Smooth muscle cell (in vitro differentiated cells): ENCODE results near the gene SIK3. TPM values are rescaled to one million over a fixed set of nuclear protein-coding genes. Genes with fewer than 3 reads are reported as not detected.
A peak's percentile ranks its signal among the peaks of the same experiment; 100 is the strongest.
"Not testable (repeated sequence)": the region's sequence is repeated elsewhere in the genome, so short reads cannot be mapped to it uniquely, and the experiment has no call there.

Experiments used
- DNase-seq: peaks from one replicate; lab custom pipeline; 2025; ENCODE audit not compliant: unreplicated experiment; lab: John Stamatoyannopoulos, UW
- H2AFZ ChIP-seq: fragments of 200-600 bp; sonication (generic); 2 replicates; pipeline ENCODE4 v1.6.0; 2016; ENCODE audit warnings: antibody characterized with exemption, low read depth, mild to moderate bottlenecking
- H3F3A ChIP-seq: fragments of 200-600 bp; sonication (generic); 2 replicates; pipeline ENCODE4 v1.6.0; 2017; ENCODE audit warnings: antibody characterized with exemption, low read depth
- H3K27ac ChIP-seq: fragments of 200-600 bp; sonication (generic); 2 replicates; pipeline ENCODE4 v1.5.1; 2016; ENCODE audit warnings: low read depth, mild to moderate bottlenecking
- H3K27me3 ChIP-seq: fragments of 200-600 bp; sonication (generic); 2 replicates; pipeline ENCODE4 v1.6.1; 2016; ENCODE audit warnings: low read depth, mild to moderate bottlenecking
- H3K36me3 ChIP-seq: fragments of 200-600 bp; sonication (generic); 2 replicates; pipeline ENCODE4 v1.5.1; 2016; ENCODE audit warnings: low read depth
- H3K4me1 ChIP-seq: fragments of 200-600 bp; sonication (generic); 2 replicates; pipeline ENCODE4 v1.5.1; 2016; ENCODE audit warnings: low read depth
- H3K4me2 ChIP-seq: fragments of 200-600 bp; sonication (generic); 2 replicates; pipeline ENCODE4 v1.6.0; 2016; ENCODE audit warnings: mild to moderate bottlenecking
- H3K4me3 ChIP-seq: fragments of 200-600 bp; sonication (generic); 2 replicates; pipeline ENCODE4 v1.5.1; 2016; ENCODE audit warnings: mild to moderate bottlenecking
- H3K79me2 ChIP-seq: fragments of 200-600 bp; sonication (generic); 2 replicates; pipeline ENCODE4 v1.6.0; 2016; ENCODE audit warnings: low read depth, mild to moderate bottlenecking
- H3K9ac ChIP-seq: fragments of 200-600 bp; sonication (generic); 2 replicates; pipeline ENCODE4 v1.6.0; 2016; ENCODE audit warnings: low read depth
- H3K9me3 ChIP-seq: fragments of 200-600 bp; sonication (generic); replicated peaks from 2 replicates; pipeline ENCODE4 v1.5.1; 2016; ENCODE audit warnings: low read depth
- H4K20me1 ChIP-seq: fragments of 200-600 bp; sonication (generic); 2 replicates; pipeline ENCODE4 v1.6.0; 2016; ENCODE audit warnings: low read depth
- CTCF ChIP-seq: fragments of 200-600 bp; sonication (generic); IDR thresholded peaks from 2 replicates; pipeline ENCODE4 v1.5.1; 2017; ENCODE audit warnings: borderline replicate concordance, mild to moderate bottlenecking, antibody characterized with exemption; ENCODE audit not compliant: insufficient read depth, poor library complexity, severe bottlenecking
- WGBS: methylation state at CpG from one replicate; pipeline ENCODE4 v1.1.7; 2016; ENCODE audit warnings: low lambda C conversion rate; 5-methylcytosine and 5-hydroxymethylcytosine counted together
- polyA plus RNA-seq: library from polyadenylated mRNA; unstranded; fragments of >200 nt; fragmentation: Nextera tagmentation; extraction: Ambion mirVana; gene quantifications from 2 replicates; pipeline ENCODE4 v1.2.1, GENCODE V29; 2016
- total RNA-seq: library from RNA; depleted of rRNA; stranded (reverse); fragments of >200 nt; gene quantifications from 2 replicates; pipeline ENCODE4 v1.2.3, GENCODE V29; 2014

SIK3 gene
- total and polyA plus RNA-seq, 2 experiments from 2014 or later, result 11.0 to 11.9 TPM

- no peak for DNase-seq
- Histone ChIP-seq H3K27me3 (no peaks in the 10 kb centered on the region), H3K4me1 (no peaks in the 10 kb centered on the region), H3F3A (no peaks in the 10 kb centered on the region), H3K79me2 (peaks cover 8% of the 10 kb centered on the region), H3K9me3 (no peaks in the 10 kb centered on the region), H3K9ac (no peak overlapping the region), H3K36me3 (no peaks in the 10 kb centered on the region), H2AFZ (no peak overlapping the region), H3K27ac (peak overlapping the region; percentile 72), H3K4me2 (peak overlapping the region; percentile 26), H4K20me1 (peaks cover 89% of the 10 kb centered on the region), H3K4me3 (no peak overlapping the region)
- TF ChIP-seq CTCF, result no peak
- 43% methylated on average over 6 of the region's 6 CpGs for WGBS
These were observed 71.5 kb downstream of the SIK3 start for GRCh38 chr11:117026593-117027330.

GRCh38 chr11:117023707-117024106, 74.5 kb downstream of the SIK3 start:
- H3K4me1 ChIP-seq, H3F3A ChIP-seq, H3K9ac ChIP-seq, H3K27ac ChIP-seq, H2AFZ ChIP-seq, H3K4me2 ChIP-seq, H3K27me3 ChIP-seq, H3K9me3 ChIP-seq, DNase-seq, H3K4me3 ChIP-seq, H3K36me3 ChIP-seq: not testable (repeated sequence)
- Histone ChIP-seq H3K79me2 (peaks cover 26% of the 10 kb centered on the region), H4K20me1 (peaks cover 96% of the 10 kb centered on the region)
- 99% methylated on average over 7 of the region's 7 CpGs for WGBS

GRCh38 chr11:117023178-117023577, 75.0 kb downstream of the SIK3 start:
- H4K20me1 ChIP-seq, result peaks cover 94% of the 10 kb centered on the region
- peaks cover 24% of the 10 kb centered on the region for H3K79me2 ChIP-seq
- no peak overlapping the region for H2AFZ ChIP-seq
- no peaks in the 10 kb centered on the region for H3F3A ChIP-seq
- WGBS, result 93% methylated on average over 3 of the region's 3 CpGs
- H3K9ac ChIP-seq, result no peak overlapping the region
- H3K4me3 ChIP-seq, result no peak overlapping the region
- no peak for DNase-seq
- no peak for TF ChIP-seq CTCF
- H3K9me3 ChIP-seq, result no peaks in the 10 kb centered on the region
- no peak overlapping the region for H3K27ac ChIP-seq
- no peaks in the 10 kb centered on the region for H3K27me3 ChIP-seq
- H3K36me3 ChIP-seq, result no peaks in the 10 kb centered on the region
- H3K4me2 ChIP-seq, result no peak overlapping the region
- no peaks in the 10 kb centered on the region for H3K4me1 ChIP-seq

GRCh38 chr11:117022526-117022925, 75.7 kb downstream of the SIK3 start:
- no peak for DNase-seq
- peaks cover 24% of the 10 kb centered on the region for H3K79me2 ChIP-seq

More at GRCh38 chr11:117022526-117022925, 75.7 kb downstream of the SIK3 start:
- no peak overlapping the region for H3K4me2 ChIP-seq
- H3K9ac ChIP-seq, result no peak overlapping the region
- no peaks in the 10 kb centered on the region for H3K36me3 ChIP-seq
- no peaks in the 10 kb centered on the region for H3K27me3 ChIP-seq
- H3F3A ChIP-seq, result no peaks in the 10 kb centered on the region
- H3K27ac ChIP-seq, result no peak overlapping the region
- H2AFZ ChIP-seq, result no peak overlapping the region
- no peaks in the 10 kb centered on the region for H3K4me1 ChIP-seq
- H3K9me3 ChIP-seq, result no peaks in the 10 kb centered on the region
- 90% methylated on average over 3 of the region's 3 CpGs for WGBS
- H4K20me1 ChIP-seq, result peaks cover 94% of the 10 kb centered on the region
- TF ChIP-seq CTCF, result no peak
- no peak overlapping the region for H3K4me3 ChIP-seq
